SK-N-SH treated with all-trans-retinoic acid at 6 μM for 48 hours (cell line): ENCODE results near the gene OR5T1.

ENCODE experiments used
- ATAC-seq: fragments of 200-7000 bp; cut with Tn5 transposase; 3 replicates; pipeline ENCODE4 v1.9.1; 2020; ENCODE audit warnings: mild to moderate bottlenecking, moderate library complexity
- CSDC2 ChIP-seq: fragments of 250-450 bp; sonication (Bioruptor Pico); IDR thresholded peaks from 2 replicates; pipeline ENCODE4 v1.5.0; 2020; ENCODE audit warnings: mild to moderate bottlenecking, moderate library complexity
- ESRRG ChIP-seq: fragments of 250-450 bp; sonication (Bioruptor Pico); IDR thresholded peaks from 2 replicates; pipeline ENCODE4 v1.6.1; 2021; ENCODE audit warnings: mild to moderate bottlenecking
- ISL1 ChIP-seq: fragments of 250-450 bp; sonication (Bioruptor Pico); IDR thresholded peaks from 2 replicates; pipeline ENCODE4 v2.1.2; 2022; ENCODE audit warnings: mild to moderate bottlenecking, moderate library complexity
- PPARA ChIP-seq: fragments of 250-450 bp; sonication (Bioruptor Pico); IDR thresholded peaks from 2 replicates; pipeline ENCODE4 v1.5.0; 2020; ENCODE audit warnings: mild to moderate bottlenecking, borderline replicate concordance
- RARB ChIP-seq: fragments of 250-450 bp; sonication (Bioruptor Pico); IDR thresholded peaks from 2 replicates; pipeline ENCODE4 v1.8.0; 2021; ENCODE audit warnings: mild to moderate bottlenecking, moderate library complexity
- SNAI2 ChIP-seq: fragments of 250-450 bp; sonication (Bioruptor Pico); IDR thresholded peaks from 2 replicates; pipeline ENCODE4 v1.5.0; 2020; ENCODE audit warnings: mild to moderate bottlenecking, moderate library complexity
- TCF4 ChIP-seq: fragments of 250-450 bp; sonication (Bioruptor Pico); IDR thresholded peaks from 2 replicates; pipeline ENCODE4 v1.8.0; 2021; ENCODE audit warnings: mild to moderate bottlenecking, moderate library complexity, borderline replicate concordance
- TOX ChIP-seq: fragments of 250-450 bp; sonication (Bioruptor Pico); IDR thresholded peaks from 2 replicates; pipeline ENCODE4 v1.8.0; 2021; ENCODE audit warnings: mild to moderate bottlenecking, moderate library complexity, borderline replicate concordance
- ZC3H10 ChIP-seq: fragments of 250-450 bp; sonication (Bioruptor Pico); IDR thresholded peaks from 2 replicates; pipeline ENCODE4 v1.5.1; 2021; ENCODE audit warnings: mild to moderate bottlenecking, moderate library complexity
- ZFP3 ChIP-seq: fragments of 250-450 bp; sonication (Bioruptor Pico); IDR thresholded peaks from 2 replicates; pipeline ENCODE4 v1.5.0; 2020; ENCODE audit warnings: mild to moderate bottlenecking, moderate library complexity
- ZFP30 ChIP-seq: fragments of 450-650 bp; formaldehyde crosslinking; IDR thresholded peaks from 2 replicates; pipeline ENCODE4 v1.5.0; 2022; ENCODE audit warnings: mild to moderate bottlenecking, moderate library complexity
- ZNF565 ChIP-seq: fragments of 450-650 bp; formaldehyde crosslinking; conservative IDR thresholded peaks from 2 replicates; pipeline ENCODE4 v1.5.0; 2020; ENCODE audit warnings: low read depth, mild to moderate bottlenecking, moderate library complexity
- ZNF70 ChIP-seq: fragments of 450-650 bp; formaldehyde crosslinking; IDR thresholded peaks from 2 replicates; pipeline ENCODE4 v1.5.0; 2020; ENCODE audit warnings: mild to moderate bottlenecking, moderate library complexity
- TF ChIP-seq, protein P1 (sequence below): fragments of 250-450 bp; sonication (Bioruptor Pico); IDR thresholded peaks from 2 replicates; pipeline ENCODE4 v1.5.1; 2021; ENCODE audit warnings: mild to moderate bottlenecking, moderate library complexity
- TF ChIP-seq, protein P2 (sequence below): fragments of 250-450 bp; sonication (Bioruptor Pico); IDR thresholded peaks from 2 replicates; pipeline ENCODE4 v1.8.0; 2021; ENCODE audit warnings: low read depth, mild to moderate bottlenecking, moderate library complexity, borderline replicate concordance

Gene OR5T1

GRCh38 chr11:56296898-56297297 lies 22.9 kb downstream of the OR5T1 start:
- no peak for ATAC-seq
- TF ChIP-seq TOX, result no peak
- TF ChIP-seq SNAI2 (CRISPR knock-in tag), result no peak
- TF ChIP-seq ZFP3 (CRISPR knock-in tag), result no peak
- TF ChIP-seq TCF4 (CRISPR knock-in tag), result no peak

GRCh38 chr11:56307836-56308235 lies 33.9 kb downstream of the OR5T1 start:
- no peak for TF ChIP-seq ZNF70 (CRISPR knock-in tag)
- TF ChIP-seq, protein P1, sequence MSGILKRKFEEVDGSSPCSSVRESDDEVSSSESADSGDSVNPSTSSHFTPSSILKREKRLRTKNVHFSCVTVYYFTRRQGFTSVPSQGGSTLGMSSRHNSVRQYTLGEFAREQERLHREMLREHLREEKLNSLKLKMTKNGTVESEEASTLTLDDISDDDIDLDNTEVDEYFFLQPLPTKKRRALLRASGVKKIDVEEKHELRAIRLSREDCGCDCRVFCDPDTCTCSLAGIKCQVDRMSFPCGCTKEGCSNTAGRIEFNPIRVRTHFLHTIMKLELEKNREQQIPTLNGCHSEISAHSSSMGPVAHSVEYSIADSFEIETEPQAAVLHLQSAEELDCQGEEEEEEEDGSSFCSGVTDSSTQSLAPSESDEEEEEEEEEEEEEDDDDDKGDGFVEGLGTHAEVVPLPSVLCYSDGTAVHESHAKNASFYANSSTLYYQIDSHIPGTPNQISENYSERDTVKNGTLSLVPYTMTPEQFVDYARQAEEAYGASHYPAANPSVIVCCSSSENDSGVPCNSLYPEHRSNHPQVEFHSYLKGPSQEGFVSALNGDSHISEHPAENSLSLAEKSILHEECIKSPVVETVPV (CRISPR knock-in tag), result no peak
- TF ChIP-seq ZFP3 (CRISPR knock-in tag), result no peak
- TF ChIP-seq ZFP30, result no peak
- TF ChIP-seq RARB (CRISPR knock-in tag), result no peak
- no peak for TF ChIP-seq TCF4 (CRISPR knock-in tag)
- TF ChIP-seq ISL1, result no peak
- no peak for TF ChIP-seq ESRRG (CRISPR knock-in tag)
- TF ChIP-seq CSDC2, result no peak
- ATAC-seq, result no peak

- no peak for ATAC-seq
- TF ChIP-seq PPARA (CRISPR knock-in tag) (no peak), ZFP3 (CRISPR knock-in tag) (no peak), ISL1 (no peak), SNAI2 (CRISPR knock-in tag) (no peak), CSDC2 (no peak), ESRRG (CRISPR knock-in tag) (no peak), TOX (no peak), ZC3H10 (CRISPR knock-in tag) (no peak), ZNF70 (CRISPR knock-in tag) (no peak), ZNF565 (CRISPR knock-in tag) (no peak)
- TF ChIP-seq, protein P2, sequence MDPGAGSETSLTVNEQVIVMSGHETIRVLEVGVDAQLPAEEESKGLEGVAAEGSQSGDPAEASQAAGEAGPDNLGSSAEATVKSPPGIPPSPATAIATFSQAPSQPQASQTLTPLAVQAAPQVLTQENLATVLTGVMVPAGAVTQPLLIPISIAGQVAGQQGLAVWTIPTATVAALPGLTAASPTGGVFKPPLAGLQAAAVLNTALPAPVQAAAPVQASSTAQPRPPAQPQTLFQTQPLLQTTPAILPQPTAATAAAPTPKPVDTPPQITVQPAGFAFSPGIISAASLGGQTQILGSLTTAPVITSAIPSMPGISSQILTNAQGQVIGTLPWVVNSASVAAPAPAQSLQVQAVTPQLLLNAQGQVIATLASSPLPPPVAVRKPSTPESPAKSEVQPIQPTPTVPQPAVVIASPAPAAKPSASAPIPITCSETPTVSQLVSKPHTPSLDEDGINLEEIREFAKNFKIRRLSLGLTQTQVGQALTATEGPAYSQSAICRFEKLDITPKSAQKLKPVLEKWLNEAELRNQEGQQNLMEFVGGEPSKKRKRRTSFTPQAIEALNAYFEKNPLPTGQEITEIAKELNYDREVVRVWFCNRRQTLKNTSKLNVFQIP (CRISPR knock-in tag), result no peak
- TF ChIP-seq, protein P1 (CRISPR knock-in tag), result no peak
Measured at GRCh38 chr11:56314844-56315243, 40.9 kb downstream of the OR5T1 start, which contains the start of gene OR8K3. Gene OR8K3, plus strand, starts transcription at chr11:56315144. Its CDS starts 3,163 bp downstream, at chr11:56318307.
